ENCODE measurements around the gene TOR3A.

The TOR3A gene

GRCh38 chr1:179137617-179138255, 55.9 kb downstream of the TOR3A start:
- no peak for TF ChIP-seq CTCF (IDR thresholded peaks at IDR 0.05)

GRCh38 chr1:179141592-179142251, 59.9 kb downstream of the TOR3A start:
- TF ChIP-seq CTCF (IDR thresholded peaks at IDR 0.05), result no peak

GRCh38 chr1:179142889-179143299, 61.0 kb downstream of the TOR3A start:
- TF ChIP-seq CTCF (IDR thresholded peaks at IDR 0.05), result no peak

GRCh38 chr1:179143322-179143721, 61.5 kb downstream of the TOR3A start:
- no peak for TF ChIP-seq CTCF (IDR thresholded peaks at IDR 0.05)

- no peak for TF ChIP-seq CTCF (IDR thresholded peaks at IDR 0.05)
Measured at GRCh38 chr1:179144626-179145025, 62.8 kb downstream of the TOR3A start.

- no peak for TF ChIP-seq CTCF (IDR thresholded peaks at IDR 0.05)
Measured at GRCh38 chr1:179145521-179145920, 63.7 kb downstream of the TOR3A start.
